GM18519 (cell line): ENCODE measurements around the gene ATXN7.
A peak's percentile ranks its signal among the peaks of the same experiment; 100 is the strongest.

Experiments
- ATAC-seq: cut with Tn5 transposase; IDR thresholded peaks from one replicate; pipeline ENCODE4 v1.9.1; 2021; ENCODE audit warnings: mild to moderate bottlenecking, moderate library complexity; ENCODE audit not compliant: unreplicated experiment, low FRiP score

The ATXN7 gene

GRCh38 chr3:63979093-63979885, 115.6 kb downstream of the ATXN7 start:
- no peak for ATAC-seq

GRCh38 chr3:63980019-63980418, 116.4 kb downstream of the ATXN7 start:
- no peak for ATAC-seq

DNA sequence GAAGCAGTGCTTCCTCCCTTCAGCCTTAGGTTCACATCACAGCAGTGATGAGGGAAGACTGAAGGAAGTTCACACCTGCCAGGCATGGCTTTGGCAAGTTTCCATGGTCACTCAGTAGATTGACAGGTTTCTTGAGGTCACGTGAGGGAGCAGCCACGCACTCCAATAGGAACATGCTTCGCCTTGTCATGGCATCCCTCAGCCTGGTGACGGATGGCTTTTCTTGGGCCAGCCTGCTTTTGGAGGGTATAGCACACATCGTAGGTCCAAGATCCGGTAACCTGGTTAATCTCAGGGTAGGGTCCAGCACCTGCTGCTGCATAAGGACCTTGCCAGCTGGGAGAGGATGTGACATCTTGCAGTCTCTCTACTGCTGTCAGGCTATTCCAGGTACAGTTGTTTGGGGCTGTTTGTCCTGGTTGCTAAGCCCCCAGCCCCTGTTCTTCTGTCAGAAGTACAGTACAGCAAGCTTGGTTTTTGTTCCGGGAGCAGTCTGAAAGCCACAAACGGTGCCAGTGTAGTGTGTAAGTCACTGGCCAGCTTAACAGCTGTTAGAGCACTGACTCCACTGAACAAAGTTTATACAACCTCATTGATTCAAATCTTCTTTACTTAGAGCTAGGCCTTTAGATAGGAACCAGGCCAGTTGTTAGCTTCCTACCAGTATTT, 117.3 kb downstream of the ATXN7 start:
- ATAC-seq = no peak

- no peak for ATAC-seq
Observed at GRCh38 chr3:63981980-63982379, 118.3 kb downstream of the ATXN7 start.

DNA sequence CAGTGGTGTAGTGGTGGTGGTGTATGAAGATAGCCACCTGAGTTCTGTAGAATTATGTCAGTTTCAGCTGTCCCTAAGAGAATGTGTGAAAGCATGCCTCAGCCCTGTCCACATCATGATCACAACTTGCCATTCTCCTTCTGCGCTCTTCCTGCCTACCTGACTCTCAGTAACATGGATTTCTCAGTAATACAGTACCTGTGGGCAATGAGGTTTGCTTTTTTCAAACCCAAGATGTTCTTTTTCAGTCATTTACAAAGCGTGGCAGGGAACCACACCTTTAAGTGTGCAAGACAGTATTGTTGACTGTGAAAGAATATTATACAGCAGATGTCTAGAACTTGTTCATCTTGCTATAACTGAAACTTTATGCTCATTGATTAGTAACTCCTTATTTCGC, 120.7 kb downstream of the ATXN7 start:
- ATAC-seq = no peak

DNA sequence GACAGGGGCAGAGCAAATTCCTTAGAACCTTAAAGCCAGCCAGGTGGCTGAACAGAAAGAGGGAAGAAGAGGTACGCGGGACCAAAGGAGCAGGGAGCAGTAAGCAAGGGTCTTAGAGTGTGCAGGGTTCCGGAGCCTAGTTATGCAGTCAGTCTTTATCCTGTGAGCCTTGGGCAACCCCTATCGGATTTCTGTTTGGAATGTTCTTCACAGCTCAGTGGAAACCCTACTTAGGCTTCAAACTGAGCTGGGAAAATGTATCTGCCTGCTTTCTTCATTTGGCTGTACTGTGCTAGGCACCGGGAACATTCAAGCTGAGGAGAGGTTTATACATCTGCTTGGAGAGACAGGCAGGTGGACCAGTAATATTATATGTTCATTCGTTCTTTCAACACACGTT, 122.5 kb downstream of the ATXN7 start:
- ATAC-seq = no peak

DNA sequence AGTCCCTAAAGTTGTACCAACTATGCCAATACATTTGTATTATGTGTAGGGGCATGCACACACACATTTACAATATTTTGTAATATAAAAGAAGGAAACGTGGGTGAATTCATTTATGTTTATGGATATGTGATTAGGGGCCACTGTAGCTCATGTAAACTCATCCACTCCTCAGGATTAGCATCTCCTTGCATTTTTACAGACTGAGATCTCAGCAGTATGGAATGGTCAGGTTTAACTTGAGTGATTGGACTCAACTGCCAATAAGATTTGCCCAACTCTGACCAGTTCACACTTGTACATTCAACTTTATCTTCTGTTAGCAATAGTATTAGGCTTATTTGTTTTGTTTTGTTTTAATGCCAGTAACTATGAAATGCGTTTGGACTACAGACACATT, 123.2 kb downstream of the ATXN7 start:
- no peak for ATAC-seq

- no peak for ATAC-seq
Observed at GRCh38 chr3:63988943-63989342, 125.3 kb downstream of the ATXN7 start.

- ATAC-seq = no peak
Observed at GRCh38 chr3:63990204-63990603, 126.5 kb downstream of the ATXN7 start.

DNA sequence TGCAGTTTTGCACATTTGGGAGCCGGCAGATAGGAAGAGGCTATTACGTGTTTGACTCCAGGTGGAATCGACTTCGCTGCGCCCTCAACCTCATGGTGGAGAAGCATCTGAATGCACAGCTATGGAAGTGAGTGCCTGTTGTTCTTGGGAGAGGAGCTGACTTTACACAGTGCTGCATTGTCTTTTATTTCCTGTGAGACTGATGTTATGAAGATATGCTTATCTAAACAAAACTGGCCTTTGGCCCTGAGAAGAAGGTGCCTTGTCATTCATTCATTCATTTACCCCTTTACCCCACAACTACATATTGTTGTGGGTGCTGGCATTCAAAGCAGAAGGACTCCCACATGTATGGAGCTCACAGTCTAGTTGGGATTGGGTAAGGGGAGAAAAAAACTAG, 127.1 kb downstream of the ATXN7 start:
- ATAC-seq = no peak

DNA sequence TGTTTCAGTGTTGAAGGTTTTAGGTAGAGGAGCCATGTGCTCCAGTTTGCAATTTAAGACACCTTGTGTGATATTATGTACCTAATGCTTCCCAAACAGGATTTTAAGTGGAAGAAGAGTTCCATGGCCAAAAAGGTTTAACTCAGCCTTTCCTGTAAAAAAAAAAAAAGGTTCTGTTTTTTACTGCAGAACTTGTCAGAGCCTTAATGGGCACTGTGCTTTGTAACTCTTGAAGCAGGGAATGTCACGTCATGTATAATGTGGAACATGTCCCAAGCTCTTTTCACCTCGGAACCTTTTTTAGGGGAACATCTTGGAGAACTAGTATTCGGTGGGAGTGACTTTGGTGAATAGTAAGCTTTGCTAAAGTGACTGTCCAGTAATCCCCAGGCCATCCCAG, 128.0 kb downstream of the ATXN7 start:
- ATAC-seq = no peak

GRCh38 chr3:63992516-63993209, 129.0 kb downstream of the ATXN7 start:
- ATAC-seq = no peak

- peak; percentile 66 for ATAC-seq
Observed at GRCh38 chr3:63993653-63994079, 130.0 kb downstream of the ATXN7 start.

GRCh38 chr3:63995086-63995485, 131.4 kb downstream of the ATXN7 start:
- no peak for ATAC-seq

DNA sequence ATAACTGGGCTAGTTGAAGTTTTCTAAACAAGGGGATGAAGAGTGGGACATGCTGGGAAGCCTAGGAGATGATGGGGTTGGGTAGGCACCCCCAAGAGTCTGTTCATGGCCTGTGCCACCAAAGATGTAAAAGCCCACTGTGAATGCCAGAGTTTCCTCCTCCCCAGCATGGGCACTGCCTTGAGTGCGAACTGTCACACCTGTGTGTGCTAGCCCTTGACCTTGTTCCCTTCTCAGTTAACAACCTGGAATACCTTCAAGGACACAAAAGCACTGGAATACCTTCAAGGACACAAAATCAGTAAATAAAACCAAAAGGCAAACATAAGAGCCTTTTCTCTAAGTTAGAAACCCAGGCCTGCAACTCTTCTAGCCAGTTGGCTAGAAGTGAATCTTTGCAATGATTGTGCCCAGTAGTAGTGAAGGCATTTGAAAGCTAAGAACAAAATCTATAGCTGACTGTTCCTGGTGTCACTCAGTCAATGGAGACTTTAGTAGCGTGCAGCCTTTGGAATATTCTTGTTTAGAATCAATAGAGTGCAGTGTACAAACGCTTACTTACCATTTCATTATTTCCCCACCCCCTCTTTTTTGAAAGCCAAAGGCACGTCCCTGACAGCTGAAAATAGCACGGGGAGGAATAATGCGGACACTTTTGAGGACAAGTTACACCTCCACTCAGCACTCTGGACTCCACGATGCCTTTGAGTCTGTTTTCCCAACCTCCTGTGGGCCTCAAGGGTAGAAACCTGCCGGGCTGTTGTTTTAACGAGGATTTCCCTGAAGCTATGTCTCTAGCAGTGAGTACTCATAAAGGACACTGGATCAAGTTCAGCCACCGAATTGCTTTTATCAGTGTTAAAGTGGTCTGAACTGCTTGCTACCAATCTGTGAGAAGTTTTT, 135.4 kb downstream of the ATXN7 start:
- ATAC-seq = no peak

DNA sequence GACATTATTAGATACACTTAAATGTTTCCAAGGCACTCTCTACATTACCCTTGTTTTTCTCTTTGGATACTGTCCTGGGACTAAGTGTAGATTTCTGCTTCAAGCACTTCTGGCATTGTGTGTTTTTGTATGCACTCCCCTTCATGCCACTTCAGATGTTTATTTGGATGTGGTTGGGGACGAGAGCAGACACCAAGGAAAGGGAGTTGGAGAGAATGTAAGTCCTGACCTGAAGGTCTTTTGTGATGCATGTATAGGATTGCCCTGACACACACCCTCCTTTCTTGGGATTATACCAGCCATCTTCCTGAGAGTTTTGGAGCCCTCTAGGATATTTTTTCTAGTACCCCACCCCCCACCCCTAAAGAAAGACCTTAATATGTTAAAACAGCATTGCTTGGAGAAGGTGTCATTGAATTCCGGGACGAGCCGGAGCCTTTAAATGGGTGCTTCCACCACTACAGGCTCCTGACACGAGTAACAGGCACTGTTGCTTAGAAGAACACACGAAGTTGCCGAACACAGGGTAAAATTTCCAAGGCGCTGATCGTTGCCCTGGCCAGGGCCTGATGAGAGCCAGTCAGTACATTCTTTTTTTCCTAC, 136.9 kb downstream of the ATXN7 start:
- ATAC-seq = no peak

GRCh38 chr3:64002233-64002632, 138.6 kb downstream of the ATXN7 start:
- no peak for ATAC-seq

- no peak for ATAC-seq
Observed at GRCh38 chr3:64003589-64003988, 139.9 kb downstream of the ATXN7 start.

- no peak for ATAC-seq
Observed at GRCh38 chr3:64008017-64008416, 144.3 kb downstream of the ATXN7 start.
